ENCODE data around the gene CD84. TPM values are rescaled to one million over a fixed set of nuclear protein-coding genes. Genes with fewer than 3 reads are reported as not detected.
"Not testable (repeated sequence)": the region's sequence is repeated elsewhere in the genome, so short reads cannot be mapped to it uniquely, and the experiment has no call there.

CD84 gene
- total RNA-seq, 2 experiments from 2014 or later, result 32.7 to 36.9 TPM

DNA sequence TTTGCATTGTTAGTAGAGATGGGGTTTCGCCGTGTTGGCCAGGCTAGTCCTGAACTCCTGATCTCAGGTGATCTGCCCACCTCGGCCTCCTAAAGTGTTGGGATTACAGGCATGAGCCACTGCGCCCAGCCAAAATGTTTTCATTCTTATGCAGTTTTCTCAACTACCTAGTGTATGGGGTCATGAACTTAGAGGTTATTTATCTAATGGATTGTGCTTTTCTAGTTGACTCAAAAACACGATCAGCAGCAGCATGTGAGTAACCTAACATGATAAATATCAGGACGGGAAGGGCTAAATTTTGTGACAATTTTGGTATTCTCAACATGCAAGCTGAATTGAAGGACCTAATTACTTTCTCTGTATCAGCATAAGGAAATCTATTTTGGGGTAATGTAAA is 9.2 kb upstream of the CD84 start:
- ChIA-PET POLR2A (interaction anchor here (0.7 kb wide), 1 partner anchor 20 kb away, joined by 3 read pairs; no protein-coding TSS in a partner anchor), CTCF (no interaction called here)
- ATAC-seq (ENCODE audit: poor library complexity) (no peak), DNase-seq (no peak)
- no peak overlapping the region for H3K4me3 ChIP-seq (ENCODE audit: low read length)
- no peaks in the 10 kb centered on the region for H3K36me3 ChIP-seq (ENCODE audit: insufficient read depth, low read length)
- TF ChIP-seq, protein P1, sequence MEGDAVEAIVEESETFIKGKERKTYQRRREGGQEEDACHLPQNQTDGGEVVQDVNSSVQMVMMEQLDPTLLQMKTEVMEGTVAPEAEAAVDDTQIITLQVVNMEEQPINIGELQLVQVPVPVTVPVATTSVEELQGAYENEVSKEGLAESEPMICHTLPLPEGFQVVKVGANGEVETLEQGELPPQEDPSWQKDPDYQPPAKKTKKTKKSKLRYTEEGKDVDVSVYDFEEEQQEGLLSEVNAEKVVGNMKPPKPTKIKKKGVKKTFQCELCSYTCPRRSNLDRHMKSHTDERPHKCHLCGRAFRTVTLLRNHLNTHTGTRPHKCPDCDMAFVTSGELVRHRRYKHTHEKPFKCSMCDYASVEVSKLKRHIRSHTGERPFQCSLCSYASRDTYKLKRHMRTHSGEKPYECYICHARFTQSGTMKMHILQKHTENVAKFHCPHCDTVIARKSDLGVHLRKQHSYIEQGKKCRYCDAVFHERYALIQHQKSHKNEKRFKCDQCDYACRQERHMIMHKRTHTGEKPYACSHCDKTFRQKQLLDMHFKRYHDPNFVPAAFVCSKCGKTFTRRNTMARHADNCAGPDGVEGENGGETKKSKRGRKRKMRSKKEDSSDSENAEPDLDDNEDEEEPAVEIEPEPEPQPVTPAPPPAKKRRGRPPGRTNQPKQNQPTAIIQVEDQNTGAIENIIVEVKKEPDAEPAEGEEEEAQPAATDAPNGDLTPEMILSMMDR (IDR thresholded peaks at IDR 0.05), result no peak
- H3K4me3 Mint-ChIP-seq, result no peak overlapping the region
- intact Hi-C loops (cut with DNase I, micrococcal nuclease), result loop anchor here in 1 of 2 experiments (5.0 kb wide), 1 partner anchor 36 kb away; no protein-coding TSS in a partner anchor
- no peak overlapping the region for H3K27ac ChIP-seq (ENCODE audit: low read depth in 1 of 2, low read length in 2 of 2)
- H3K27ac Mint-ChIP-seq, result no peak overlapping the region
- H3K36me3 Mint-ChIP-seq (ENCODE audit: low read depth), result peaks cover 6% of the 10 kb centered on the region
- H3K27me3 Mint-ChIP-seq, result no peaks in the 10 kb centered on the region
- H3K4me1 Mint-ChIP-seq (ENCODE audit: low read depth), result peaks cover 32% of the 10 kb centered on the region
- no peaks in the 10 kb centered on the region for H3K9me3 ChIP-seq (ENCODE audit: control insufficient read depth in 1 of 2, insufficient read depth in 1 of 2, low read length in 2 of 2)
- no peaks in the 10 kb centered on the region for H3K27me3 ChIP-seq (ENCODE audit: control insufficient read depth in 1 of 2, insufficient read depth in 2 of 2, low read length in 2 of 2)
- peaks cover 3% of the 10 kb centered on the region for H3K4me1 ChIP-seq (ENCODE audit: insufficient read depth, low read length)
- H3K9me3 Mint-ChIP-seq, result peaks cover 2% of the 10 kb centered on the region

DNA sequence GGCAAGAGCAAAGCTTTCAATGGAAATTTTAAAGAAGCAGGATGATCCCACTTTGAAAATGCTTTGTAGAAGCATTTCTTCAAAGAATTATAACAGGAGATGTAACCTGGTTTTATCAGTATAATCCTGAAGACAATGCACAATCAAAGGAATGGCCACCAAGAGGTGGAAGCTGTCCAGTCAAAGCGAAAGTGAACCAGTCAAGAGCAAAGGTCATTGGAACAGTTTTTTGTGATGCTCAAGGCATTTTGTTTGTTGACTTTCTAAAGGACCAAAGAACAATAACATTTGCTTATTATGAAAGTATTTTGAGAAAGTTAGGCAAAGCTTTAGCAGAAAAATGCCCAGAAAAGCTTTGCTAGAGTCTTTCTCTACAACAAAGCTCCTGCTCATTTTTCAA is 5.5 kb upstream of the CD84 start:
- Histone ChIP-seq H3K27ac (ENCODE audit: low read depth in 1 of 2, low read length in 2 of 2) (no peak overlapping the region), H3K36me3 (ENCODE audit: insufficient read depth, low read length) (no peaks in the 10 kb centered on the region), H3K27me3 (ENCODE audit: control insufficient read depth in 1 of 2, insufficient read depth in 2 of 2, low read length in 2 of 2) (no peaks in the 10 kb centered on the region), H3K4me1 (ENCODE audit: insufficient read depth, low read length) (peaks cover 18% of the 10 kb centered on the region), H3K9me3 (ENCODE audit: control insufficient read depth in 1 of 2, insufficient read depth in 1 of 2, low read length in 2 of 2) (no peaks in the 10 kb centered on the region), H3K4me3 (ENCODE audit: low read length) (no peak overlapping the region)
- Mint-ChIP-seq H3K27me3 (no peaks in the 10 kb centered on the region), H3K9me3 (peaks cover 3% of the 10 kb centered on the region), H3K36me3 (ENCODE audit: low read depth) (no peaks in the 10 kb centered on the region), H3K27ac (no peak overlapping the region), H3K4me1 (ENCODE audit: low read depth) (peaks cover 64% of the 10 kb centered on the region), H3K4me3 (peak overlapping the region; percentile 2)
- intact Hi-C loops (cut with DNase I, micrococcal nuclease), result loop anchor here in 1 of 2 experiments (5.0 kb wide), 1 partner anchor 32 kb away; no protein-coding TSS in a partner anchor
- ChIA-PET POLR2A (interaction anchor here (0.8 to 2.2 kb wide), 5 partner anchors 8 to 63 kb away, joined by 3 to 12 read pairs (median 6); no protein-coding TSS in a partner anchor), CTCF (interaction anchor here (1.2 to 2.6 kb wide), 3 partner anchors 9 to 28 kb away, joined by 3 to 5 read pairs (median 3); no protein-coding TSS in a partner anchor)
- TF ChIP-seq, protein P1 (IDR thresholded peaks at IDR 0.05), result no peak
- ATAC-seq (ENCODE audit: poor library complexity) (no peak), DNase-seq (no peak)

DNA sequence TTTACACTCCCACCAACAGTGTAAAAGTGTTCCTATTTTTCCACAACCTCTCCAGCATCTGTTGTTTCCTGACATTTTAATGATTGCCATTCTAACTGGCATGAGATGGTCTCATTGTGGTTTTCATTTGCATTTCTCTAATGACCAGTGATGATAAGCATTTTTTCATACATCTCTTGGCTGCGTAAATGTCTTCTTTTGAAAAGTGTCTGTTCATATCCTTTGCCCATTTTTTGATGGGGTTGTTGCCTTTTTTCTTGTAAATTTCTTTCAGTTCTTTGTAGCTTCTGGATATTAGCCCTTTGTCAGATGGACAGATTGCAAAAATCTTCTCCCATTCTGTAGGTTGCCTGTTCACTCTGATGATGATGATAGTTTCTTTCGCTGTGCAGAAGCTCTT is 3.7 kb upstream of the CD84 start:
- CTCF ChIA-PET, result interaction anchor here (2.6 kb wide), 1 partner anchor 11 kb away, joined by 5 read pairs; no protein-coding TSS in a partner anchor

More for the DNA sequence above, 3.7 kb upstream of the CD84 start:
- H3K9me3 Mint-ChIP-seq; H3K4me3 Mint-ChIP-seq; H3K36me3 ChIP-seq (ENCODE audit: insufficient read depth, low read length); H3K9me3 ChIP-seq (ENCODE audit: control insufficient read depth in 1 of 2, insufficient read depth in 1 of 2, low read length in 2 of 2); H3K27me3 Mint-ChIP-seq; DNase-seq; H3K27me3 ChIP-seq (ENCODE audit: control insufficient read depth in 1 of 2, insufficient read depth in 2 of 2, low read length in 2 of 2); ATAC-seq (ENCODE audit: poor library complexity); intact Hi-C loops (cut with DNase I, micrococcal nuclease); H3K27ac ChIP-seq (ENCODE audit: low read depth in 1 of 2, low read length in 2 of 2); H3K4me3 ChIP-seq (ENCODE audit: low read length): not testable (repeated sequence)
- peaks cover 18% of the 10 kb centered on the region for H3K4me1 ChIP-seq (ENCODE audit: insufficient read depth, low read length)
- H3K27ac Mint-ChIP-seq, result peak overlapping the region; percentile 57
- H3K36me3 Mint-ChIP-seq (ENCODE audit: low read depth), result peaks cover 13% of the 10 kb centered on the region
- POLR2A ChIA-PET, result interaction anchor here (0.6 kb wide), 1 partner anchor 100 kb away, joined by 3 read pairs; no protein-coding TSS in a partner anchor
- H3K4me1 Mint-ChIP-seq (ENCODE audit: low read depth), result peaks cover 75% of the 10 kb centered on the region
